HG02588 (cell line): ENCODE results near the gene KRT79.

Source experiments
- ATAC-seq: cut with Tn5 transposase; IDR thresholded peaks from one replicate; pipeline ENCODE4 v1.9.1; 2021; ENCODE audit warnings: mild to moderate bottlenecking, moderate library complexity; ENCODE audit not compliant: unreplicated experiment

KRT79 gene

DNA sequence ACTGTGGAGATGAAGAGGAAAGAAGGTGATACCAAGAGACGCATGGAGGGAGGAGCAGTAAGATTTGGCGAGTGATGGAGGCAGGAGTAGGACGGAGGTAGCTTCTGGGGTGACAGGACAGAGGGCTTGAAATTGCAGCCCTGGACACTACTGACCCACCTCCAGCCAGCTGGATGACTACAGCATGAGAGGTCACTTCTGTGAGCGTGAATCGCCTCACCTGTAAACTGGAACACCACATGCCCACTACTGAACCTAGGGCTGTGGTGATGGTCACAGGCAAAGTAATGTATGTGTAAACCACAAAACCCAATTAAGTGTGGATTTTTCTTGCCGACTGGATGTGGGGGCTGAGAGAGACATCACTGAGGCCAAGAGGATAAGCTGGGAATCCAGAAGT is 13.6 kb downstream of the KRT79 start:
- ATAC-seq, result no peak

DNA sequence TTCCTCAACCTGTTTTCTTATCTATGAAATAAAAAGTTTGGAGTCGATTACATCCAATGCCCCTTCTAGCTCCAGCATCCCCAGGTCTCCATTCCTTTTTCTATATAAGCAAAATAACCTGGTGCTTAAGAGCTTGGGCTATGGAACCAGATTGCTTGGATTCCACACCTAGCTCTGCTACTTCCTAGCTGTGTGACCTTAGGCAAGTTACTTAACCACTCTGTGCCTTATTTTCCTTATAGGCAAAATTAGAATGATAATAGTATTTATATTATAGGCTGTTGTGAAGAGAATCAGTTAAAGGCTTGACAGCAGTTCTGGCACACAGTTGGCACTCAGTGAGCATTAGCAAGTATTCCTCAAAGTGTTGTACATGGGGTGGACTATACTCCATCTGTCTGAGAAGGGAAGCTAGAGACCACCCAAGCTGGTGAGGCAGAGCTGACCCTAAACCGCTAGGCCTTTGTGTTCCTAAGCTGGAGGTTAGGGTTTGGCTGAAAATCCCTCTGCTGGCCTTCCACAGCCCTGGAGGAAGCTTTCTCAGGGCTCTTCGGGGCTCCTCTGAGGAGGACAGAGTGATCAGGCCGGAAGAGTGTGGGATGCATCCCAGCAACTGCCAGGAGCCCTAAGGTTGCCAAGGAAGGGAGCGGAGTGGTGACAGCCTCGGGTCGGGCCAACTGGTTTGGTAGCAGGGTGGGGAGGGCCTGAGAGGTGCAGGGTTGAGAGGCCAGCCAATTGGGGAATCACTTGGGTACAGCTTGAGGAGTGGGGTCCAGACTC is 14.2 kb downstream of the KRT79 start:
- ATAC-seq, result no peak

DNA sequence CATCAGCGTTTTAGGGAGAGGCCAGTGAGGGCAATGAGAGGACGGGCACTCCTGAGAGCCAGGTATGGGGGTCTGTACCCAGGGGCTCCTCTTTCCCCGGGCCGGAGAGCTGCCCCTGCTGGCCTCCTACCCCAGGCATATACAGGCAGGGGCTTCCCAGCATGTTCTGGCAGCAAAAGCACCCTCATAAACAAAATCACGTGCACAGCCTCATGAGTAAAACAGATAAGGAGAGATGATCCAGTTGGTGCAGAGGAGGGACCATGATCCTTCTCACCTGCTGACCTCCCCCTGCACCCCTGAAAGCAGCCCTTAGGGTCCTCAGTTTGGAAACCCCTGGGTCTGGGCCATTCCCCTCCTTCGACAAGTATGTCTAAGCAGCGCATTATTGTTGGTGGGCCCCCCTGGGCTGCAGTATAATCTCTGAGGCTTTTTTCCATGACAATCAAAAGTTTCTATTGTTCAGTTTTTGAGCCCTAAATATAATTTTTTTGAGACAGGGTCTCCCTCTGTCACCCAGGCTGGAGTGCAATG is 15.2 kb downstream of the KRT79 start:
- ATAC-seq, result no peak

DNA sequence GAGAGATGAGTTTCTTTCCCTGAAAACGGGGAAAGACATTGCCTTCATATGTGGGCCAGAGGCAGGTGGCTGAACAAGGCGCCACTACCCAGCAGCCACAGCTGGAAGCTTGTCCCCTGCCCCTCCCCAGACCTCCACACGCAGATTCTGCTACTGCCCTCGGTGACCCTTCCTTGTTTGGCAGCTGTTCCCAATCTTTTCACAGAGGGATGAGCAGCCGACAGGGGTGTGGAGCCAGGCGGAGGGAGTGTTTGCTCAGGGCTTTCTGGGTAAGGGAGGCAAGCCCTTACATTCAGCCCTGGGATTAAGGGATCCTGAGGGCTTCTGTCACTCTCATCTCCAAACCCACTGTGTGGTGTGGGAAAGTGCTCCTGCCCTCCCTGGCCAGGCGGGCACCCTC is 15.7 kb downstream of the KRT79 start:
- ATAC-seq, result no peak

DNA sequence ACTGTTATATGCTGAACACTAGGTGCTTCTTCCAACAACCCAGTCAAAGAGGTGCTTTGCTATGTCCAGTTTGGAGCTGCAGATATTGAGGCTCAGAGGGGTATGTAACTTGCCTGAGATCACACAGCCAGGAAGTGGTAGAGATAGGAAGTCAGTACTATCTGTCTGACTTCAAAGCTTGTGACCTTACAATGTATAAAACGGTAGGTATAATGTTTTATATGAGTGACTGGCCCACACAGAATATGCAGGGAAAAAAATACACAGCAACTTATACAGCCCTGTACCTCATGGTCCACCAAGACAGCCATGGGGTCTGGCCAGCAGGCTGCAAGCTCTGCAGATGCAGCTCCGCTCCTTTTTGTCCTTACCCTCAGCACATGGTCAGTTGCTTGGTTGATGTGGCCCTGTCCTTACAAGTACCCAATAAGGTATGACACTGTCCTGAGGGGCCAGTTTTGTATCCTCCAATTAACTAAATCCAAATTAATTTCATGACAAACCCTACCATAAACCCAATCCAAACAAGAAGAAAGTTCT is 16.3 kb downstream of the KRT79 start:
- no peak for ATAC-seq

DNA sequence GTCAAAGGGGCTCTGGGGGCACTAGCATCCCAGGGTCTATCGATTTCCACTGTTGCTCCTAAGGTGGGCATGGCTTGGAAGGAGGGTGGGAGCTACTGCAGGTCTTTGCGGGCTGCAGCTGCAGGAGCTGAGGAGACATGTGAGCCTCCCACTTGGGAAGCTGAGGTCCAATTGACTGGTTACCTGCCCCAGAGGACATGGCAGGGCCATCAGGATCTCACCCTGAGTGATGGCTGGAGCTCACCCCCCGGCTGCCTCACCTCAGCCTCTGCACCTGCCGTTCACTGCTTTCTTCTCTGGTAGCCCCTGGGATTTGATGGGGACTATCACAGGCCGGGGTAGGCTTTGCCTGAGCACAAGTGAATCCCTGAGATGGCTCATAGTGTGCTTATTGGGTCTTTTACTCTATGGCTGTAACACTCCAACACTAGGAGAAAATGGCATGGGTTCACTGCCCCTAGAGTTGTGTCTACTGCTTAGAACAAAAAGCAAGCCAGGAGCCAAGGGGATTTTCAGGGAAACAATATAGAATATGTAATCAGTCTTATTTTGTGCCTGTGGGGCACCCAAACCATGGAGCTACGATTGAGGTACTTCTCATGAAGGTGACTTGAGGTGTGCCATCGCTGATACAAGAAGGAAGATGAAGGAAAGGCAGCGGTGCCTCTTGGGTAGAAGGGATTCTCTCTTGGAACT is 17.0 kb downstream of the KRT79 start:
- ATAC-seq, result no peak

DNA sequence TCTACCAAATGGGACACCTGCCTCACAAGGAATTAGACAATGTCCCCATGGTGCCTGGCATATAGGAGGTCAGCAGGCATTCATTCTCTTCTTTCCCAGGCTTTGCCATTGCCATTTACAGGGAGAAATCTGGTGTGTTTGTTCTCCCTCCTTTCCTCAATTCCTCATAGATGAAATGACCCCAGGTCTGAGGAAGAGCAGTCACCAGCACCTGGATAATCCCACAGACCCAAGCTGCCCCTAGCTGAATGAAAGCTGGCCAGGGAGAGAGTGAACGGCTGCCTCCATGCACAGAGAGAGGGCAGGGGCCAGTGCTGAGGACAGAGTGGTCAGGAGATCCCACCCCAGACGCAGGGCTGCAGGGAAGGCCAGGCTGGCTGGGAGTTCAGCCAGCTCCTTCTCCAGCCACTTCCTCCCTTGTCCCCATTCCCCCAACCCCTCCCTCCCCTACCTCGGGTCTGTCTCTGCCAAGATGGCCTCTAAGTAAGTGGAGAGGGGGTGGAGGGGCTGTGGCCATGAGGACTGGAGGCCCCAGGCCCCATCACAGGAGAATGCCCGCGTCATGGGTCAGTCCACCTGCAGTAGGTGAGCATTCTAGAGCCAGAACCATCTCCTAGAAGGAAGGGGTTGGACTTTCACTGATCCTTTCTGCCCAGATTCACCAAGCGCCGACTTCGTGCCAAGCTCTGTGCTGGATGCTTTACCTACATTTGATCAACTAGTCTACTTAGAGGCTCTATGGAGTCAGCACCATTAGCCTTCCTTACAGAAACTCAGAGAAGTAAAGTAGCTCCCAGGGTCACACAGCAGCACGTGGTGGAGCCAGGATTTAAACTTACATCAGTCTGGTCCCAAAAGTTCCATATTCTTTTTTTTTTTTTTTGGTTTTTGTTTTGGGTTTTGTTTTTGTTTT is 18.2 kb downstream of the KRT79 start:
- no peak for ATAC-seq

DNA sequence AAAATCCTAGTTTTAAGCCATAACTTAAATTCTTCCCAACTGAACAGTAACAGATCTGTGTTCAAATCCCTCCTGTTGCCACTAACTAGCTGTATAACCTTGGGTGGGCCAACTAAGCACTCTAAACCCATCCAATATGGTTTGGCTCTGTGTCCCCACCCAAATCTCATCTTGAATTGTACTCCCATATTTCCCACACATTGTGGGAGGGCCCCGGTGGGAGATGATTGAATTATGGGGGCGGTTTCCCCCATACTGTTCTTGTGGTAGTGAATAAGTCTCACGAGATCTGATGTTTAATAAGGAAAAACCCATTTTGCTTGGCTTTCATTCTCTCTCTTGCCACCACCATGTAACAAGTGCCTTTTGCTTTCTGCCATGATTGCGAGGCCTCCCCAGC is 18.9 kb downstream of the KRT79 start:
- no peak for ATAC-seq

DNA sequence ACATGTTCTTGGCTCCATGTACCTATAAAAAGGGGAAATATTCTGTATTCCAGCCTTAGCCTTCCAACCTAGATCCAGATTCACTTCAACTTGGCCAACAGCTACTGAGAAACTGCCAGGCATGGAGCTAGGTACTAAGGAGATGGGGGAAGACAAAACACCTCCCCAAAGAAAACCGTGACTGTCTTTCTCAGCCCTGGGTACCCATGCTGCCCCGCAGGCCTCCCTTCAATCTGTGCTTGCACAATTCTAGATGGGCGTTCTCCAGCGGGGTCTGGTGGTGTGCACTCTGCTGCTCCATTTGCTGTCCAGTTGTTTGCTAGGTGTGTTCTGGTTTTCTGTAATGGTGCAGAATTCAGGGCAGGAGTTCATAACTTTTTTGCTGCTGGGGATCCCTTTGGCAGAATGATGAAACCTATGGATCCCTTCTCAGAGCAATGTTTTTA is 19.4 kb downstream of the KRT79 start:
- no peak for ATAC-seq

DNA sequence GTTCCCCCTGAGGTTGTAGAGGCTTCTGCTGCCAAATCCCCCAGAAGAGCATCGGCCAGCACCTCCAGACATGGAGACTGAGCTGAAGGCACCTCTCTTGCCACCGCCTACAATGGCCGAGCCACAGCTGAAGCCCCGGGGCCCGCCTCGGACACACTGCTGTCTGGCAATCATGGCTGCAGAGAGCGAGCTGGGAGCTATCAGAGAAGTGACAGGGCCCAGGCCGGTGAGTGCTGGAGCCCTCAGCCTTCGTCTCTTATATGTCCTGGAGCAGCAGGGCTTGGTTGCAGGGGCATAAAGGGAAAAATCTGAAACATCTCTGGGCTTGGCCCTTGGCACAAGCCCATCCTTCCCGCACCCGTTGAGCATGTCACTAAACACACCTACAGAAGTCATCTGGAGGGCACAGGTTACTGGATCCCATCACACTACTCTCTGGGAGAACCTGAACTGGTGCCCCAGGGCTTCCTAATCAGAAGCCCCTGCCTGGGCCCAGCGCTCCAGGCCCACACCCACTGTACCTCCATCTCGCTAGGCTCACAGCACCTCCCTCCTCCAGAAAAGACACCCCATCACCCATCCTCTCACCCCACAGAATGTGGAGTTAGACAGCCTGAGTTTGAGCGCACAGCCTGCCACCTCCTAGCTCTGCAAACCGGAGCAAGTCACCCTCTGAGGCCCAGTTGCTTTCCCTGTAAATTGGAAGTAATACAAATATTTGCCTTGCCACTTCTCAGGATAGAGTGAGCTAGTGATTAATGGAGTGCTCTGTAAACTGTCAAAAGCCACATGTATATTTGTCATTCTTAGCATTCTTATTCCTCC is 20.0 kb downstream of the KRT79 start, which contains the start of gene KRT4:
Gene KRT4, minus strand, starts transcription at position 232 of the 825 bp plus-strand sequence. Its CDS starts 58 bp downstream, at position 174.
- no peak for ATAC-seq

DNA sequence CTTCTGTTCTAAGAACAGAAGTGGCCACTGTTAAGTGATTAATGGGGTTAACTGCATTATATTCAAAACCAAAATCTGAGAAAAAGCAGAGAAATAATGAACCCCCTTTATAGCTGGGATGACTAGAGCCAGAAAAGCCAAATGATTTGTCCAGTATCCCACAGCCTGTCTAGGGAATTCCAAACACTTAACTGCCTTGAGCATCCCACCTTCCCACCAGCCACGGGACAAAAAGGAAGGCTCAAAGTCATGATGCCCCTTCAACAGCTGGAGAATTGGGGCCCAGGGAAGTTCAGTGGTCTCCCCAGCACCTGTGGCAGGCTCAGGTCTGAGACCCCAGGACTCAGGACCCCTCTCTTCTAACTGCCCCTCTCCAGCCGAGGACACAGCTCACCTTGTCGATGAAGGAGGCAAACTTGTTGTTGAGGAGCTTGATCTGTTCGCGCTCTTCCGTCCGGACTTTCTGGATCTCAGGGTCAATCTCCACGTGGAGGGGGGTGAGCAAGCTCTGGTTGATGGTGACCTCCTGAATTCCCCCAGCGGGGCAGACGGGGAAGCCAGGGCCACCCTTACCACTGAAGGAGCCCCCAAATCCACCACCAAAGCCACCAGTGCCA is 20.8 kb downstream of the KRT79 start:
- ATAC-seq, result no peak

DNA sequence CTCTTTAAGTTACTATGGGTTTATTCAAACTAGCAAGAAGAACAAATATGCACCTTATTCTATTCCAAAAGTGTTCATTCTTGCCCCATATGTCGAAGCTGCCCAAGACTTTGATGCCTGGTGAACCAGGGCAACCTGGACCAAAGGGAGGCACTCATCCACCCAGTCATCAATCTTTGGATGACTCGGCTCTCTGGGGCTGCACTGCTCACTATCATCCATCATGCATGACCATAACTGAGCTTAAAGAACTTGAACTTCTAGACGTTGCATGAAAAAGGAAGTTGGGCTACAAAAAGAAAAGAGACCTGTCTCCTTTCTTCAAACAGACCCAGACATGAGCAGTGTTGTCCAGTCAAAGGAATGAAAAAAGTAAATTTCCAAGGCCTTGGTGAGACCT is 21.4 kb downstream of the KRT79 start:
- no peak for ATAC-seq

DNA sequence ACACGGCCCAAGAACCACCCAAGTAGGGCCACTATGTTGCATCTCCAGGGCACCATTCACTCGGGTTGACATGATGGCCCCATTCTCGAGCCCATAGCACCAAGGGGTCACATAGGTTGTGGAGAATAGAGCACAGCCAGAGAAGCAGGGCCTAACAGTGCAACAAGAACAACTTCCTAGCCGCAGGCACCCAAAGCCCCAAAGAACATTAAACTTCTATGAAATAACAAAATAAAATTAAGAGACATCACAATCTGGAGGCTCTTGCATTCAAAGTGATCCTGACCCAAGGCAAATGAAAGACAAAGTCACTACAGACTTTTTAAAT is 22.1 kb downstream of the KRT79 start:
- no peak for ATAC-seq

DNA sequence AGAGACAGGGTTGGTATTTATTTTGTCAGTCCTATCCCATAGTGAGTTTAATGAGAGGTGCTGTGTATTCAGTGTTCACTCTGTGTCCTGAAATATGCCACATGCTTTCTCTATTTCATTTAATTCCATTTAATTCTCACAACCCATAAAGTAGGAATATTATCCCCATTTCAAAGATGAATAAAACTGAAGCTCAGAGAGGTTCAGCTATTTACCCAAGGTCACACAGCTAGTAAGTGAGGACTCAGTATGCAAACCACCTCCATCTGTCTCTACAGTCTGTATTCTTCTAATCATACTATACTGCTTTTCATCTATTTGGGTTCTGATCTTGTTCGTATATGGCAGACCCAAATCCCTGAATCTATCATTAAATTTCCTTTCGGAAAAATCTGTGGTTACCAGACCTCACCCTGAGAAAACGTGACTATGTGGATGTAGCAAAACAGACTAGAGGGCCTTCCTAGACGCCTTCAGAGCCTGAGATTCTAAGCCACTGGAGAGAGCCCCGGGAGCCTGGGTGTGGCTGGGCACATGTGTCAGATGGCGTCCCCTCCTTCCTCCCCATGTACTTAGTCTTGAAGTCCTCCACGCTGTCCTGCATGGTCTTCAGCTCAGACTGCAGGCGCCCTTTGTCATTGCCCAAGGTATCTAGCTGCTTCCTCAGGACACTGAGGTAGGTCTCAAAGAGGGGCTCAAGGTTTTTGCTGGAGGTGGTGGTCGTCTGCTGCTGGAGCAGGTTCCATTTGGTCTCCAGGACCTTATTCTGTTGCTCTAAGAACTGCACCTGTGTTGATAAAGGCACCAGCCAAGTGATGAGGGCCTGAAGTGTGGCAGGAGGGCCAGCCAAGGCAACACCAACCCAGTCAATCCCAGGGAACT is 22.7 kb downstream of the KRT79 start:
- ATAC-seq, result no peak

DNA sequence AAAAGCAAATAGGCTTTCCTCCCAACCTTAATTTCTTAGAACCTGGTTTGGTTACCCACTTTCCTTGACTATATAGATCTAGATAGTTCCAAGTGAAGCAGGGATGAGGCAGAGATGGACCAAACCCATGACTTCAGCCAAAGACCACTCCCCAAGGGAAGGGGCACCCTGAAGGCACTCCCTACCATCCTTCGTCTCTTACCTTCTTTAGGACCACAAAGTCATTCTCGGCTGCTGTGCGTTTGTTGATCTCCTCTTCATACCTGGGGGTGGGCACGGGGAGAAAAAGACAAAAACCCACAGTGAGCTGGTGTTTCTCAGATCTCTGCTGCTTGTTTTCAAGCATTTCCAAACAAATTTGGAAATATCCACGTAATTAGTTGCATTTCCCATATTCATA is 23.6 kb downstream of the KRT79 start:
- ATAC-seq, result no peak

DNA sequence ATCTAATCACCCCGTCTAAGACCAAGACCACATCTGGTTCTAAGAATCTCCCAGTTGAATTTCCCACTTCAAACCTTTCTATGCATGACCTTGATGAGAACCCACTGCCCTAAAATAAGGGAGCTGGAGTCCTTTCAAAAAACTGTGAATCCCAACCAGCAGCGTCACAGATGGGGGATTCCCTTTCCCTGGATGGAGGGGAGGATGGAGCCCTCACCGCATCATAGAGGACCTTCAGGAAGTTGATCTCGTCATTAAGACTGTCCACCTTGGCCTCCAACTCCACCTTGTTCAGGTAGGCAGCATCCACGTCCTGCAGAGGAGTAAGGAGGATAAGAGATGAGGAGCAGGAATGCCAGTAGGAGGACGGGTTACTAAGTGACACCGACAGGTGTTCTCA is 24.9 kb downstream of the KRT79 start:
- no peak for ATAC-seq

DNA sequence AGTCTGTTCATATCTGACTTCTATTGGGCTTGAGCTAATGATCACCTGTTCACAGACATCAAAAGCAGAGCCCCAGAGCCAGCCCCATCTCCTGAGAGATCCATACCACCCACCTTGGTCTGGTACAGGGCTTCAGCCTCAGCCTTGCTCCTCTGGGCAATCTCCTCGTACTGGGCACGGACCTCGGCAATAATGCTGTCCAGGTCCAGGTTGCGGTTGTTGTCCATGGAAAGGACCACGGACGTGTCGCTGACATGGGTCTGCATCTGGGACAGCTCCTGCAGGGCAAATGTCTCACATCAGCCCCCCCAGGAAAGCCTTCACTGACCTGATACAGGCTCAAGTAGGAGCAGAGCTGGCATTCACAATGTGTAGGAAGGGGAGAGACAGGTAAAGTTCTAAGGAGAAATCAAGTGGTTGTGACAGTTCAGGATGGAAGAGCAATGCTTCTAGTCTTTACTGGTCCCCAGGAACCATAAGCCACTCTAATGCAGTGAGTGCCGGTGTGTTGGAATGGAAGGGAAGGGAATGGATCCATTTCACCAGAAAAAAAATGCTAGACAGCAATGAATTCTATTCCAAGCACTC is 25.4 kb downstream of the KRT79 start:
- no peak for ATAC-seq
